ENCODE data around the gene VWA8. TPM values are rescaled to one million over a fixed set of nuclear protein-coding genes. Genes with fewer than 3 reads are reported as not detected.

Gene VWA8
- total RNA-seq, 1 experiment from 2014 or later, result 22.6 TPM

GRCh38 chr13:41897126-41897525 lies 63.8 kb downstream of the VWA8 start (continued):
- TF ChIP-seq EGR1 (IDR thresholded peaks at IDR 0.05; ENCODE audit: low read depth) (no peak), RAD21 (IDR thresholded peaks at IDR 0.05; ENCODE audit: low read depth) (no peak)

- TF ChIP-seq ZFX (IDR thresholded peaks at IDR 0.05), result no peak
- no peak for TF ChIP-seq POLR2A (IDR thresholded peaks at IDR 0.05; ENCODE audit: borderline replicate concordance, extremely low read depth, insufficient read depth, insufficient read length)
- TF ChIP-seq SRF (IDR thresholded peaks at IDR 0.05; ENCODE audit: low read depth), result no peak
- no peak for TF ChIP-seq ZNF274 (IDR thresholded peaks at IDR 0.05; ENCODE audit: low read depth, low read length)
- no peak for TF ChIP-seq TCF7L2 (IDR thresholded peaks at IDR 0.05; ENCODE audit: borderline replicate concordance, extremely low read depth, insufficient read depth, insufficient read length)
- TF ChIP-seq SP1 (IDR thresholded peaks at IDR 0.05; ENCODE audit: low read depth), result no peak
- TF ChIP-seq REST (IDR thresholded peaks at IDR 0.05; ENCODE audit: low read depth), result no peak
- no peak for TF ChIP-seq YY1 (IDR thresholded peaks at IDR 0.05; ENCODE audit: extremely low read depth, insufficient replicate concordance, low read depth, low read length)
- TF ChIP-seq MAX (IDR thresholded peaks at IDR 0.05), result no peak
- no peak for TF ChIP-seq ELF1 (IDR thresholded peaks at IDR 0.05; ENCODE audit: borderline replicate concordance, low read depth)
- no peak for TF ChIP-seq CBX3 (IDR thresholded peaks at IDR 0.05; ENCODE audit: low read depth)
- no peak for TF ChIP-seq EGR1 (IDR thresholded peaks at IDR 0.05; ENCODE audit: low read depth)
- no peak for TF ChIP-seq EZH2 (IDR thresholded peaks at IDR 0.05)
- no peak for TF ChIP-seq JUND (IDR thresholded peaks at IDR 0.05)
- TF ChIP-seq CEBPB (IDR thresholded peaks at IDR 0.05; ENCODE audit: low read depth), result no peak
- no peak for TF ChIP-seq ATF3 (IDR thresholded peaks at IDR 0.05)
- Histone ChIP-seq H3K27me3 (ENCODE audit: insufficient read depth, low read length) (no peaks in the 10 kb centered on the region), H3K4me3 (replicated peaks in 1 of 2; ENCODE audit: low read depth in 1 of 2, low read length in 2 of 2) (no peak overlapping the region), H3K4me1 (ENCODE audit: control insufficient read depth in 1 of 2, insufficient read depth in 2 of 2, low read length in 2 of 2) (no peaks in the 10 kb centered on the region), H3K9me3 (ENCODE audit: control insufficient read depth in 1 of 2, insufficient read depth in 1 of 2, low read depth in 1 of 2, low read length in 2 of 2) (no peaks in the 10 kb centered on the region), H3K4me2 (ENCODE audit: low read length) (no peak overlapping the region), H3K9me2 (ENCODE audit: insufficient read depth) (no peaks in the 10 kb centered on the region), H3K36me3 (ENCODE audit: control insufficient read depth in 1 of 2, insufficient read depth in 2 of 2, low read length in 2 of 2) (peaks cover 0 to under 1% of the 10 kb centered on the region in 2 experiments; a peak in 2 of 4 replicates), H4K20me1 (ENCODE audit: insufficient read depth) (no peaks in the 10 kb centered on the region), H2AFZ (ENCODE audit: low read depth, low read length, poor library complexity, severe bottlenecking) (no peak overlapping the region), H3K27ac (ENCODE audit: low read depth, low read length) (no peak overlapping the region), H3K9ac (ENCODE audit: low read length) (no peak overlapping the region), H3K79me2 (ENCODE audit: insufficient read depth, low read length) (peaks cover 20% of the 10 kb centered on the region)
- DNase-seq (ENCODE audit: low read depth, low spot score) (no peak), ATAC-seq (no peak)
- ChIA-PET CTCF (no interaction called here), RAD21 (ENCODE audit: low non-redundant PET in 1 of 2, low total read pairs in 2 of 2, uncharacterized antibody in 2 of 2, unreplicated experiment in 2 of 2) (no interaction called here), POLR2A (no interaction called here)
- intact Hi-C loops (cut with micrococcal nuclease), result no loop called here
- no TSS peak for BruUV-seq (replicated peaks)
Measured at GRCh38 chr13:41895478-41895877, 65.4 kb downstream of the VWA8 start.

All from HCT116 (cell line).